Pulmonary artery endothelial cell (primary cell): ENCODE results near the gene USP11. TPM values are rescaled to one million over a fixed set of nuclear protein-coding genes. Genes with fewer than 3 reads are reported as not detected.

Source experiments
- DNase-seq: peaks from one replicate; pipeline ENCODE4 v3.0.0-alpha.2; 2011; ENCODE audit warnings: low read depth, low spot score
- total RNA-seq: library from RNA; depleted of rRNA; stranded (reverse); fragments of >200 nt; gene quantifications from 2 replicates; pipeline ENCODE4 v1.2.3, GENCODE V29; 2014

The USP11 gene
- 21.2 and 35.9 TPM in 2 replicates for total RNA-seq

GRCh38 chrX:47232803-47233332, at the start of gene USP11:
Gene USP11, plus strand, starts transcription at chrX:47233009. Its CDS starts 35 bp downstream, at chrX:47233044.
- no peak for DNase-seq

- DNase-seq = no peak
These were observed 48.3 kb upstream of the USP11 start for GRCh38 chrX:47184486-47184885.

- no peak for DNase-seq
These were observed 47.6 kb upstream of the USP11 start for GRCh38 chrX:47185241-47185640.

DNA sequence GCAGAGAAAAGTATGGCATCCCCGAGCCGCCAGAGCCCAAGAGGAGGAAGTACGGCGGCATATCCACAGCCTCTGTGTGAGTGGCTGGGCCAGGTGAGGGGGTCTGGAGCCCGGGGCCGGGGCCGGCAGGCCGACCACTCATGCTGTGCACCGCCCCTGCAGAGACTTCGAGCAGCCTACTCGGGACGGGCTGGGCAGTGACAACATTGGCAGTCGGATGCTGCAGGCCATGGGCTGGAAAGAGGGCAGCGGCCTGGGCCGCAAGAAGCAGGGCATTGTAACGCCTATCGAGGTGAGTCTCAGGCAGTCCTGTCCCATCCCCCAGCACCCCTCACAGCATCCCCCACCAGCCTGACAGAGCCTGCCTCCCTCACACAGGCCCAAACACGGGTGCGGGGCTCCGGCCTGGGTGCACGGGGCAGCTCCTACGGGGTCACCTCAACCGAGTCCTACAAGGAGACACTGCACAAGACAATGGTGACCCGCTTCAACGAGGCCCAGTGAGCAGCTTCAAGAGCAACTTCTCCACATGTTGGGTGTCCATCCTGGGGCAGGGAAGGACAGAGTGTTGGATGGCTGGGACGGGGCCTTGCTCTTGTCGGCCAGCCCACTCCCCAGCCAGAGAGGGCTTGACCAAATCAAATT, 46.6 kb upstream of the USP11 start:
- no peak for DNase-seq

- no peak for DNase-seq
These were observed 45.6 kb upstream of the USP11 start for GRCh38 chrX:47187106-47187677.

DNA sequence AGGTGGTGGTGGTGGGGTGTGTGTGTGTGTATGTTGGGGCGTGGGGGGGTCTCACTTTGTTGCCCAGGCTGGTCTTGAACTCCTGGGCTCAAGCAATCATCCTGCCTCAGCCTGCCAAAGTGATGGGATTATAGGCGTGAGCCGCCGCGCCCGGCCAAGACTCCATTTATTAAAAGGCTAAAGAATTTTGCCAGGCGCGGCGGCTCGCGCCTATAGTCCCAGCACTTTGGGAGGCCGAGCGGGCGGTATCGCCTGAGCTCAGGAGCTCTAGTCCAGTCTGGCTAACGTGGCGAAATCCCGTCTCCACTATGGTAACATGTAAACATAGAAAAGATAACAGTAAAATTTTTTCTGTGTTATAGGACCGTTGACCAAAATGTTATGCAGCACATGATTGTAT, 42.9 kb upstream of the USP11 start:
- no peak for DNase-seq

GRCh38 chrX:47190445-47191269, 42.2 kb upstream of the USP11 start:
- peak; percentile 76 for DNase-seq

- DNase-seq = no peak
These were observed 41.5 kb upstream of the USP11 start for GRCh38 chrX:47191331-47191730.

DNA sequence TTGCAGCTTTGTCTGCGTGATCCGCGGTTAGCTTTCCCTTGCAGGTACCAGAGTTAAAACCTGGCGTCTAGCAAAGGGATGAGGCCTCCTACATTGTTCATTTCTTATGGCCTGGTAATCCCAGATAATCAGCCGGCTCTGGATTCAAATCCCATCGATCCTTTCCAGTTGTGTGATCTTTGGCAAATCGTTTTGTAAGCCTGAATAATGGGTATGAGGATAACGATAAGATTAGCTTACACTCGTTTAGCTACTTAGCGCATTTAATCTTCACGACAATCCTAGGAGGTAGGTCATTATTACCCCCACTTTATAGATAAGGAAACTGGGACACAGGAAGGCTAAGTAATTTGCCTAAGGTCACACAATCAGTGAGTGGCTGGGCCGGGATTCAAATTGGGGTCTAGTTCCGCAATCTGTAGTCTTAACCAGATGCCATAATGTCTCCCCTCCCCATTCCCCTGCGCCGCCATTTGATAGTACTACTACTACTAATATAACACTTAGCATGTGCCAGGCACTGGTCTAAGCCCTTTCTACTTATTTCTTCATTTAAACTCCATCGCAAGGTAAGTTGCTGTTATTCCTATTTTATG, 40.9 kb upstream of the USP11 start:
- DNase-seq = no peak

GRCh38 chrX:47193475-47194193, 39.2 kb upstream of the USP11 start, which contains the start of gene UBA1:
Gene UBA1, plus strand, starts transcription at chrX:47193829. Its CDS starts 4,974 bp downstream, at chrX:47198803.
- peak; percentile 94 for DNase-seq

- DNase-seq = no peak
These were observed 38.5 kb upstream of the USP11 start for GRCh38 chrX:47194194-47194787.

DNA sequence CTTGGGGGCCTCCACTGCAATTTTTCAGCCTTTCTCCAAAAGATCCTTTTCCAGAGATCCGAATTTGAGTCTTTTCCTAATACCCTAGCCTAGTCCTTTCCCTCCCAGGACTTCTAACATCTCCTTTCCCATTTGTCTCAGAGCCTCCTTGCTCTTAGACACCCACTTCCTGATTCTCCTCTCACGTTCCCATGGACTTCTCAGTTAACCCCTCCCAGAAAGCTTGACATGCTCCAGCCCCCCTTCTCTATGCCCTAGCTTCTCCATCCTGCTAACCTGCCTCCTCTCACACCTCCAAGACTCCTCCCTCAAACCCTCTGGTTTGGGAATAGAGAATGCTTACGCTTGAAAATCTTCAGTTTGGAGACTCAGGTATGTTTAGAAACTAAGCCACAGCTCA, 36.7 kb upstream of the USP11 start:
- no peak for DNase-seq

GRCh38 chrX:47197526-47197925, 35.3 kb upstream of the USP11 start:
- DNase-seq = no peak

- DNase-seq = no peak
These were observed 34.7 kb upstream of the USP11 start for GRCh38 chrX:47198026-47198686.

GRCh38 chrX:47198687-47199080, 34.1 kb upstream of the USP11 start:
- no peak for DNase-seq

DNA sequence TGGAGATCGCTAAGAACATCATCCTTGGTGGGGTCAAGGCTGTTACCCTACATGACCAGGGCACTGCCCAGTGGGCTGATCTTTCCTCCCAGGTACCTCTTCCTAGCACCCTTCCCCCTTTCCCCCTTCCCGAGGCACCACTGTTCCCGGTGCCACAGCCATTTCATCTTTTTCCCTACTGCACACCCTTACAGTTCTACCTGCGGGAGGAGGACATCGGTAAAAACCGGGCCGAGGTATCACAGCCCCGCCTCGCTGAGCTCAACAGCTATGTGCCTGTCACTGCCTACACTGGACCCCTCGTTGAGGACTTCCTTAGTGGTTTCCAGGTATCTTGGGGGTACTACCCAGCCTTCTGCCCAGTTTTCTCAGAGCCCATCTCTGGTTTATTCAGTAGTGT, 33.5 kb upstream of the USP11 start:
- no peak for DNase-seq

- no peak for DNase-seq
These were observed 32.2 kb upstream of the USP11 start for GRCh38 chrX:47200385-47201150.

DNA sequence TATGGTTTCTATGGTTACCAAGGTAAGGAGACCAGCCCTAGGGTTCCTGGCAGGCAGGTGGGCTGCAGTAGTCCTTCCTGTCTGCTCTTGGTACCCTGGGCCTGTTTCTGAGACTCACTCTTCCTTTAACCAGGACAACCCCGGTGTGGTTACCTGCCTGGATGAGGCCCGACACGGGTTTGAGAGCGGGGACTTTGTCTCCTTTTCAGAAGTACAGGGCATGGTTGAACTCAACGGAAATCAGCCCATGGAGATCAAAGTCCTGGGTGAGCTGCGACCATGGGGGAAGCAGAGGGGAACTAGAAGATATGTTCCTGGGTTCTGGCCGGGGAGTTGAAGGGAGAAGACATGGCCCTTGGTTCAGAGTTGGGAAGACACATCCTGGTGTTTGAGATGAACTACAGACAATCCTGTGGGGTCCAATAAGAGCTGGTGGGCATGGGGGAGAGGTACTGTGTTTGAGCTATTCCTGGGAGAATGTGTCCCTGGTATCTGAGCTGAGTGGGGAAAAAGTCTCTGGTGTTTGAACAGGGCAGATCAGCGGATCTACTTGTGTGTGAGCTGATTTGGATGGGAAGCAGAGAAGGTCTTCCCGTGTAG, 31.4 kb upstream of the USP11 start:
- DNase-seq = no peak

DNA sequence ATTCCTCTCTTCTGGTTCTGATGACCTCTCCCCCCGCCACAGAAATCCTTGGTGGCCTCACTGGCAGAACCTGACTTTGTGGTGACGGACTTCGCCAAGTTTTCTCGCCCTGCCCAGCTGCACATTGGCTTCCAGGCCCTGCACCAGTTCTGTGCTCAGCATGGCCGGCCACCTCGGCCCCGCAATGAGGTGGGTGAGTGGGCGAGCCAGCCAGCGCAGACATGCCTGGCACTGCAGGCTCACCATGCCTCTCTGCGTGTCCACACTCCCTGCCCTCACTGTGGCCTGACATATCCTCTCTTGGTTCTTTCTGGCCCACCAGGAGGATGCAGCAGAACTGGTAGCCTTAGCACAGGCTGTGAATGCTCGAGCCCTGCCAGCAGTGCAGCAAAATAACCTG, 30.5 kb upstream of the USP11 start:
- DNase-seq = no peak
